PC-3 (cell line): ENCODE measurements around the gene HABP4.

Source experiments
- EZH2 ChIP-seq: fragments of 300-600 bp; sonication (generic); IDR thresholded peaks from one replicate; pipeline ENCODE4 v1.6.1; 2017; ENCODE audit warnings: antibody characterized with exemption, mild to moderate bottlenecking, low read length; ENCODE audit not compliant: unreplicated experiment
- EZH2phosphoT487 ChIP-seq: fragments of 300-600 bp; sonication (generic); IDR thresholded peaks from 2 replicates; pipeline ENCODE4 v1.6.1; 2018; ENCODE audit warnings: mild to moderate bottlenecking, antibody characterized with exemption, low read length, borderline replicate concordance
- TF ChIP-seq, protein P1 (sequence below): fragments of 300-600 bp; sonication (generic); conservative IDR thresholded peaks from 2 replicates; pipeline ENCODE4 v1.5.1; 2017; ENCODE audit warnings: antibody characterized with exemption, low read depth, mild to moderate bottlenecking, low read length

DNA sequence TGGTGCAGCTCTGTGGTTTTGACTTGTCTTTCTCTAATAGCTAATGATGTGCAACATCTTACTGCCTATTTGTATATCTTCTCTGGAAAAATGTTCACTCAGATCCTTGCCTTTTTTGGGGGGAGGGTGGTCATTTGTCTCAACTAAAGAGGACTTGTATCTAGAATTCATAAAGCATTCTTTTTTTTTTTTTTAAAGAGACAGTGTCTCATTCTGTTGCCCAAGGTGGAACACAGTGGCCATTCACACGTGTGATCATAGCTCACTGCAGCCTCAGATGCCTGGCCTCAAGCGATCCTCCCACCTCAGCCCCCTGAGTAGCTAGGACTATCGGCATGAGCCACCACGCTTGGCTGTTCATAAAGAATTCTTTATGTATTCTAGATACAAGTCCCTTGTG is 33.2 kb downstream of the HABP4 start:
- TF ChIP-seq, protein P1, sequence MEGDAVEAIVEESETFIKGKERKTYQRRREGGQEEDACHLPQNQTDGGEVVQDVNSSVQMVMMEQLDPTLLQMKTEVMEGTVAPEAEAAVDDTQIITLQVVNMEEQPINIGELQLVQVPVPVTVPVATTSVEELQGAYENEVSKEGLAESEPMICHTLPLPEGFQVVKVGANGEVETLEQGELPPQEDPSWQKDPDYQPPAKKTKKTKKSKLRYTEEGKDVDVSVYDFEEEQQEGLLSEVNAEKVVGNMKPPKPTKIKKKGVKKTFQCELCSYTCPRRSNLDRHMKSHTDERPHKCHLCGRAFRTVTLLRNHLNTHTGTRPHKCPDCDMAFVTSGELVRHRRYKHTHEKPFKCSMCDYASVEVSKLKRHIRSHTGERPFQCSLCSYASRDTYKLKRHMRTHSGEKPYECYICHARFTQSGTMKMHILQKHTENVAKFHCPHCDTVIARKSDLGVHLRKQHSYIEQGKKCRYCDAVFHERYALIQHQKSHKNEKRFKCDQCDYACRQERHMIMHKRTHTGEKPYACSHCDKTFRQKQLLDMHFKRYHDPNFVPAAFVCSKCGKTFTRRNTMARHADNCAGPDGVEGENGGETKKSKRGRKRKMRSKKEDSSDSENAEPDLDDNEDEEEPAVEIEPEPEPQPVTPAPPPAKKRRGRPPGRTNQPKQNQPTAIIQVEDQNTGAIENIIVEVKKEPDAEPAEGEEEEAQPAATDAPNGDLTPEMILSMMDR: no peak
- TF ChIP-seq EZH2phosphoT487 (no peak), EZH2 (no peak)
